GM15510 (cell line): Measurements from ENCODE around the gene TSPAN3.

ENCODE experiments used
- POLR2A ChIP-seq: IDR thresholded peaks from 3 replicates; pipeline ENCODE4 v1.6.1; 2011; ENCODE audit warnings: borderline replicate concordance; ENCODE audit not compliant: insufficient read length; ENCODE audit errors: extremely low read depth

The TSPAN3 gene

GRCh38 chr15:77009646-77010311 lies 61.1 kb downstream of the TSPAN3 start:
- TF ChIP-seq POLR2A: no peak

DNA sequence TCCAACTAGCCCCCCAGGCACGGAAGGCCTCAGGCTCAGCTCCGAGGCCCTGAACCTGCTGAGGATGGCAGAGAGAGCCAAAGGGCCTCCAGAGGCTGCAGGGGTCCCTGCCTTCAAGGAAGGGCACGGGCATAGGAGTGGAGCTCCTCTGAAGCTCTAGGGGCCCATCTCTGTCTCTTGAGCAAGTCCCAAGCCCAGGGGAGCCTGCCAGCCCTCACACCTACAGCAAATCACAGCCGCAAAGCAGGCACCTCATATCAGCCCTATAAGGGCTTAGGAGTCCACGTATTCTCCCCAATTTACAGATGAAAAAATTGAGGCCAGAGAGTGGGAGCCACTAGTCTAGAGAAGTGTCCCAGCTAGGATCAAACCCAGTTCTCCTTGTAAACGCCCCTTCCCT lies 61.7 kb downstream of the TSPAN3 start:
- no peak for TF ChIP-seq POLR2A

DNA sequence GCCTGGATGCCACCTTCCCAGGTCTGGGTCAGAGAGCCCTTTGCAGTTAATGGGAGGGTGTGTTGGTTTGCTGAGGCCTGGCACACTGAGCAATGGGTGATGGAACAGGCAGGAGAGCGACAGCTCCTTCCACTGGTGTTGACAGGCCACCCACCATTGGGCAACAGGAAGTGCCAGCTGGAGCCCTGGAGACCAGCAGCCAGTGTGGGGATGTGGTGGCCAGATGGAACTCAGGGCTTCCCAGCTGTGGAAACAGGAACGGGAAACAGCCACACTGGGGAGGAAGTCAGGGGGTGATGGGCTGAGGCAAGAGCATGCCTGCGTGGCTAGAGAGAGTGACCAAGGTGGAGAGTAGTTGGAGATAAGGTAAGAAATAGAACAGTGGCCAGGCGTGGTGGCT lies 66.7 kb downstream of the TSPAN3 start:
- TF ChIP-seq POLR2A: no peak

GRCh38 chr15:77002954-77003912 lies 67.7 kb downstream of the TSPAN3 start:
- no peak for TF ChIP-seq POLR2A

DNA sequence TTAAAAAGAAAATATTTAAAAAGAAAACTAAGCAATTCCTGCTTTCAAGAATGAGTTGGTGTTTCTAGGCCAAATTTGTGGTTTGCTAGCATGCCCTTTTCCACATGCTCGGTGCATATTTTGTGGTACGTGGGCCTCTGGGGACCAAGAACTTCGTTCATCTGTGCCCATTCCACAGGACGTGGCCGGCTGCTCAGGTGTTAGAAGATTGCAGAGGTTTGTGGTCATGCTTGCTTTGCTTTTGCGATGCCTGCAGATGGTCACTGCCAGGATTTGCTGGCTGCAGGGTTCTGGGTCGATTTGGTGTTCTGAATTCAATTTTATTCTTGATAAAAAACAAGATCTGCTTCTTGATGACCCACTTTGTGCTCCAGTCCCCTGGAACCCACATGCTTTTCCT lies 68.5 kb downstream of the TSPAN3 start:
- no peak for TF ChIP-seq POLR2A

DNA sequence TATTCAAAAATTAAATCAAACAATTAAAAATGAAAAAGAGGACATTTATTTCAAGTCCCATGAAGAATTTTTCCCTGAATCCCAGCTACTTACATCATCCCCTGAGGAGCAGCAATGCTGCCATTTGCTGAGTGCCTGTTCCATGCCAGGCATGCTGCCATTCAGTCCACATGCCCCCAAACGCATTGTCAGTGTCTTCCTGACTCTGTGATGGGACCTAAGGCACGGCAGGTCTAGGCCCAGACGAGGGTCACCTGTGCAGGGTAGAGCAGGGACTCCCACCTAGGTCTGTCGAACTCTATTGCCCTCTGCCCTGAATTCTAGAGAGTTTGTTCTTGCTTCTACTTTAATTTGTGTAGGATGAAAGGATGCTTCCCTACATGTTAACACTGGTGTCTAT lies 68.9 kb downstream of the TSPAN3 start:
- TF ChIP-seq POLR2A: no peak

GRCh38 chr15:77001351-77001750 lies 69.6 kb downstream of the TSPAN3 start:
- TF ChIP-seq POLR2A: no peak

GRCh38 chr15:76999996-77000395 lies 70.9 kb downstream of the TSPAN3 start:
- no peak for TF ChIP-seq POLR2A

GRCh38 chr15:76998663-76999285 lies 72.1 kb downstream of the TSPAN3 start:
- TF ChIP-seq POLR2A: no peak

GRCh38 chr15:76996526-76997401 lies 74.1 kb downstream of the TSPAN3 start:
- no peak for TF ChIP-seq POLR2A

DNA sequence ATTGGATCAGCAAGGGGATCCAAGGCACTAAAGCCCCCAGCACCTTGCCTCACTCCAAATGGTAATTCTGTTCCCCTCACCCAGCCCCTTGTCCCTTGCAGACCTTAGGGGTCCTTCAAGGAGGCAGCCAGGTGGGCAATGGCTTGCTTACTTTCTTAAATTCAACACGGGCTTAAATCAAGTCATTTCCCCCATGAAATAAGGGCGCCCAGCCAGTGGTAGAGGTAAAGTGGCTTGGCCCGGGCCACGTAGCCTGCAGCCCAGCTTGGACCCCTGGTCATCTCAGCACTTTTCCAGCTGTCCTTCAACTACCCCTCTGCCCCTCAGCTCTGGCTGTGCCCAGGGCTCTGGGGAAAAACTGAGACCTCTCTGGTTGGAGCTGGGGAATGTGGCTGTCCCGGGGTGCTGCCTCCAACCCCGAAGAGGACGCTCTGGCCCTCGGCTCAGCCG lies 74.8 kb downstream of the TSPAN3 start:
- TF ChIP-seq POLR2A: no peak

DNA sequence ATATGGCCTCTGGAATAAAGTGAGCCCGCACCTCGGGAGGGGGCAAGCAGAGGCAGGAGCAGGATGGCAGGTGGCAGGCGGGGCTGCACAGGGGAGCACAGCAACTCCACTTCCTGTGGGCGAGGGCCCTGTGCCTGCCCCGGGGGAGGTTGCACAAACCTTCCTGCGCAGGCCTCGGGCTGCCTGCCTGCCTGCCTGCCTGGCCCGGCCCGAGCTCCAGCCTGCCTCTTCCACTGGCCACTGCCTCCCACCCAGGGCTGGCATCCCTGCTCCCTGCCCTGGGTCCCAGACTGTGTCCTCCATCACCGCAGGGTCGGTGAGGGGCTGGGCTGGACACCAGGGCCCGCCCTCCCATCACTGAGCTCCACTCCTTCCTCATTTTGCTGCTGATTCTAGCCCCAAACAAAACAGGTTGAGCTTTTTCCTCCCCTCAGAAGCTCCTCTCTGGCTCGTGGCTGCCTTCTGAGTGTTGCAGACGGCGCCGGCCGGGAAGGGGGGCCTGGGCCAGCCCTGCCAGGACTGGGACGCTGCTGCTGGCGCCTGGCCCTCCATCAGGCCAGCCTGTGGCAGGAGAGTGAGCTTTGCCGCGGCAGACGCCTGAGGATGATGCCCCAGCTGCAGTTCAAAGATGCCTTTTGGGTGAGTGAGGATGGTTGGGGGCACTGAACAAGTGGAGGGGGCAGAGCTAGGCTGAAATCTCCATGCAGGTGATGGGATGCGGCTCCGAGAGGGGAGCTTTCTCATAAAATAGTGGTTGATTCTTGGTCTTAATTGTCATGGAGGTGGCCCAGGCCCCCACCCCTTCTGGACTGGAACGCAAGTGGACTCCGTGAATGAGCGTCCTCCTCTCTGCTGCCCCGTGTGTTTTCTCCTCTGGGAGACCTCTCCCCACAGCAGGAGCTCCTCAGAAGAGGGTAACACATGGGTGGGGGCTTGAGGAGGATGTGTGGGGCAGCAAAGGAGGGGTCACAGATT lies 75.7 kb downstream of the TSPAN3 start, which contains the start of gene PSTPIP1:
TSS of gene PSTPIP1 (plus strand) at position 156 of the 975 bp plus-strand sequence. CDS start at position 604, 448 bp downstream.
- peak; percentile 76 for TF ChIP-seq POLR2A

GRCh38 chr15:76994496-76994895 lies 76.4 kb downstream of the TSPAN3 start:
- no peak for TF ChIP-seq POLR2A
